ENCODE data around the gene NT5DC2. TPM values are rescaled to one million over a fixed set of nuclear protein-coding genes. Genes with fewer than 3 reads are reported as not detected.
A peak's percentile ranks its signal among the peaks of the same experiment; 100 is the strongest.

The NT5DC2 gene
- total RNA-seq, 2 donors from 2014 or later = 25.4 to 32.4 TPM

DNA sequence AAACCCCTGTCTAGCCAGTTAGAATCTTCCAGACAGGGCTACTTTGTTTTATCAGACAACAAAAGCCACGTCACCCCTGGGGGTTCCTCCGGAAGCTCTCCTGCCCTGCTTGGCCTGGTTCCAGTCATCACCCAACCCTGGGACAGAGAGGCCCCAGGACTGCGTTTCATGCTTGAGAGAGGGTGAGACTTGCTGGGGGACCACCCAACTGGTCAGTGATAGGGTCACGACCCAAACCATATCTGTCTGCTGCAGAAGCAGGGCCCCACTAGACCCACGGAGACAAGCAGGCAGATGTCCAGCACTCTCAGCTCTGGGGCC, 1.2 kb downstream of the NT5DC2 start:
- TF ChIP-seq POLR2A (IDR thresholded peaks at IDR 0.05) (no peak), CTCF (IDR thresholded peaks at IDR 0.05) (no peak)
- intact Hi-C loops (cut with DNase I) = loop anchor here (10.0 kb wide), 1 partner anchor 78 kb away; the partner anchor contains the start of genes NISCH and TNNC1
- Histone ChIP-seq H3K27ac (no peak overlapping the region), H3K4me1 (peaks cover 26% of the 10 kb centered on the region), H3K27me3 (no peaks in the 10 kb centered on the region), H3K4me3 (no peak overlapping the region), H3K9me3 (no peaks in the 10 kb centered on the region), H3K36me3 (replicated peaks in 1 of 2; ENCODE audit: insufficient read depth in 1 of 2, low read depth in 2 of 2) (no peaks in the 10 kb centered on the region)
- DNase-seq = peak in 1 of 4 donors; percentile 30
- 70 to 75% methylated on average over 2 to 5 of the region's 5 CpGs for WGBS, 2 donors
- no peak for ATAC-seq

- intact Hi-C loops (cut with DNase I) = loop anchor here (10.0 kb wide), 1 partner anchor 77 kb away; the partner anchor contains the start of genes NISCH and TNNC1
- DNase-seq (no peak), ATAC-seq (no peak)
- Histone ChIP-seq H3K4me3 (no peak overlapping the region), H3K9me3 (no peaks in the 10 kb centered on the region), H3K27ac (no peak overlapping the region), H3K4me1 (peaks cover 23% of the 10 kb centered on the region), H3K27me3 (no peaks in the 10 kb centered on the region), H3K36me3 (replicated peaks in 1 of 2; ENCODE audit: insufficient read depth in 1 of 2, low read depth in 2 of 2) (no peaks in the 10 kb centered on the region)
- no peak for TF ChIP-seq CTCF (IDR thresholded peaks at IDR 0.05)
- 91 to 94% methylated on average over 7 to 14 of the region's 14 CpGs for whole genome bisulfite sequencing, 2 donors
These were observed 1.7 kb downstream of the NT5DC2 start for GRCh38 chr3:52531860-52532516.

GRCh38 chr3:52530918-52531826, 2.5 kb downstream of the NT5DC2 start:
- 77 to 82% methylated on average over 3 to 10 of the region's 10 CpGs for whole genome bisulfite sequencing, 2 donors
- intact Hi-C loops (cut with DNase I) = loop anchor here (10.0 kb wide), 1 partner anchor 76 kb away; the partner anchor contains the start of genes NISCH and TNNC1
- H3K4me1 ChIP-seq = peaks cover 25% of the 10 kb centered on the region
- DNase-seq = no peak
- H3K9me3 ChIP-seq = no peaks in the 10 kb centered on the region
- H3K27ac ChIP-seq = no peak overlapping the region
- ATAC-seq = no peak
- no peak for TF ChIP-seq POLR2A (IDR thresholded peaks at IDR 0.05)
- TF ChIP-seq CTCF (IDR thresholded peaks at IDR 0.05) = no peak
- H3K27me3 ChIP-seq = no peaks in the 10 kb centered on the region
- H3K36me3 ChIP-seq (replicated peaks in 1 of 2; ENCODE audit: insufficient read depth in 1 of 2, low read depth in 2 of 2) = no peaks in the 10 kb centered on the region
- H3K4me3 ChIP-seq = no peak overlapping the region

DNA sequence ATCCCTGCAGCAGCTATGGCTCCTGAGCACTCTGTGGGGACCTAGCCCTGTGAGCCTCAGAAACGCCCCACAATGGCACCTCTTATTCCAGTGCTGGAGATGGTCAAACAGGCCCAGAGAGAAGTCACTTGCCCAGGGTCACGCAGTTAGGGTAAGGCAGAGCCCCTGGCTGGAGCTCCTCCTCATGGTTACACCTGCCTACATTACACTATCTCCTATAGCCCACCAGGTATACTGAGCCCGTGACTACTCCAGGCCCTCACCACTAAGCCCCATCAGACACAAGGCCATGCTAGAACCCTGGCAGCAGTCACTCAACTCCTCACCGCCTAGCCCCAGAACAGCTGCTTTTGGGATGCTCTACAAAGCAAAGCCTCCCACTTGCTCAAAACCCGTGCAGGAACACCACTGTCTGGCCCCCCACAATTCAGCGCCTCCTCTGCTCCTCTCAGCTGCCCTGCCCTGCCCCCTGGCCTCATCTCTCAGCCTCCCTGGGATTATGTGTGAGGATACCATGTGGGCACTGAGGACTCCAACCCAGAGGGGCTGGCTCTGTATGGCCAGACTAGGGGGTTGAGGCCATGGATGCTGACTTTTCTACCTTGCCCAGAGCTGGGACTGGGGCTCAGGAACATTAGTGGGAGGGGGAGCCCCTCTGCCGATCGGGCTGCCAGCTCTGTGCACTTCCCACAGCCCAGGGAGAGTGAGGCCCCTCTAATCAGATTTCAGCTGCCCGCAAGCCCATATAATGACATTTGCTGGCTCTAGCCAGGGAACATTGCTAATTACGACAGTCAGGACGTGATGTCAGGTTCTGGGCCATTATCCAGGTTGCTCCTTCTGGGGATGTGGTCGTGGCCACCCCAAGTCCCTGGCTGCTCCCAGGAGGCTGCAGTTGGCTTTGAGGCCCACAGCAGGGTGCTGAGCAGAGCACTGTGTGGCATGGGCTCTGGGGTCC, 4.0 kb downstream of the NT5DC2 start:
- ATAC-seq (no peak), DNase-seq (peak in 2 of 4 donors; percentile 22 to 25)
- Histone ChIP-seq H3K27me3 (no peaks in the 10 kb centered on the region), H3K27ac (peak overlapping the region in 1 of 4 donors; percentile 9), H3K4me1 (peaks cover 31% of the 10 kb centered on the region), H3K9me3 (no peaks in the 10 kb centered on the region), H3K4me3 (no peak overlapping the region), H3K36me3 (replicated peaks in 1 of 2; ENCODE audit: insufficient read depth in 1 of 2, low read depth in 2 of 2) (no peaks in the 10 kb centered on the region)
- TF ChIP-seq POLR2A (IDR thresholded peaks at IDR 0.05) (no peak), CTCF (IDR thresholded peaks at IDR 0.05) (no peak)
- 77 to 81% methylated on average over 8 to 12 of the region's 12 CpGs for WGBS, 2 donors
- intact Hi-C loops (cut with DNase I) = loop anchor here (10.0 kb wide), 1 partner anchor 75 kb away; the partner anchor contains the start of genes NISCH and TNNC1
